HL-60/S4 treated with phorbol 12-myristate 13-acetate at 8.2 ng/mL for 4 days and 3 days (cell line): ENCODE measurements around the gene SNCB.

Source experiments
- in situ Hi-C: fragments of 300-500 bp; cut with MboI; formaldehyde crosslinking; loops from 2 replicates; pipeline ENCODE4 v1.15.0; 2022; ENCODE audit warnings: low sequenced_read_pairs

Gene SNCB

GRCh38 chr5:176629853-176630680 lies at the start of gene SNCB, which contains the start of gene EIF4E1B:
Gene SNCB (minus strand): TSS chr5:176630534. CDS start chr5:176629654, 880 bp downstream.
Gene EIF4E1B (plus strand): TSS chr5:176630675. CDS start chr5:176642788, 12,113 bp downstream.
- in situ Hi-C loops, result no loop called here

- in situ Hi-C loops, result no loop called here
Measured at GRCh38 chr5:176679365-176680225, 49.3 kb upstream of the SNCB start.

GRCh38 chr5:176678584-176678983 lies 48.2 kb upstream of the SNCB start:
- in situ Hi-C loops, result no loop called here

- in situ Hi-C loops, result no loop called here
Measured at GRCh38 chr5:176677209-176677939, 47.0 kb upstream of the SNCB start.

- in situ Hi-C loops, result no loop called here
Measured at GRCh38 chr5:176676361-176676824, 46.1 kb upstream of the SNCB start.

GRCh38 chr5:176675676-176676360 lies 45.5 kb upstream of the SNCB start:
- in situ Hi-C loops, result no loop called here

GRCh38 chr5:176674799-176675198 lies 44.5 kb upstream of the SNCB start:
- in situ Hi-C loops, result loop anchor here (25.0 kb wide), 2 partner anchors 288 to 438 kb away; no protein-coding TSS in a partner anchor

GRCh38 chr5:176673651-176674583 lies 43.6 kb upstream of the SNCB start:
- in situ Hi-C loops, result loop anchor here (25.0 kb wide), 2 partner anchors 288 to 438 kb away; no protein-coding TSS in a partner anchor

GRCh38 chr5:176671890-176672747 lies 41.8 kb upstream of the SNCB start:
- in situ Hi-C loops, result loop anchor here (25.0 kb wide), 2 partner anchors 290 to 440 kb away; no protein-coding TSS in a partner anchor

- in situ Hi-C loops, result loop anchor here (25.0 kb wide), 2 partner anchors 291 to 441 kb away; no protein-coding TSS in a partner anchor
Measured at GRCh38 chr5:176671399-176671798, 41.1 kb upstream of the SNCB start.

- in situ Hi-C loops, result loop anchor here (25.0 kb wide), 2 partner anchors 292 to 442 kb away; no protein-coding TSS in a partner anchor
Measured at GRCh38 chr5:176670449-176670848, 40.1 kb upstream of the SNCB start.

GRCh38 chr5:176667637-176668036 lies 37.3 kb upstream of the SNCB start:
- in situ Hi-C loops, result loop anchor here (25.0 kb wide), 2 partner anchors 295 to 445 kb away; no protein-coding TSS in a partner anchor

- in situ Hi-C loops, result loop anchor here (25.0 kb wide), 2 partner anchors 297 to 447 kb away; no protein-coding TSS in a partner anchor
Measured at GRCh38 chr5:176665517-176665916, 35.2 kb upstream of the SNCB start.

- in situ Hi-C loops, result loop anchor here (25.0 kb wide), 2 partner anchors 297 to 447 kb away; no protein-coding TSS in a partner anchor
Measured at GRCh38 chr5:176664886-176665285, 34.6 kb upstream of the SNCB start.

GRCh38 chr5:176664479-176664878 lies 34.1 kb upstream of the SNCB start:
- in situ Hi-C loops, result loop anchor here (25.0 kb wide), 2 partner anchors 298 to 448 kb away; no protein-coding TSS in a partner anchor

GRCh38 chr5:176663566-176663965 lies 33.2 kb upstream of the SNCB start:
- in situ Hi-C loops, result loop anchor here (25.0 kb wide), 2 partner anchors 299 to 449 kb away; no protein-coding TSS in a partner anchor
